Activated CD8-positive, alpha-beta memory T cell treated with anti-CD3 and anti-CD28 coated beads, Interleukin-2, amount 50 U/mL, for 1 hour (primary cell): ENCODE data around the gene KCNQ5.

ENCODE experiments used
- DNase-seq: peaks from one replicate; pipeline ENCODE4 v3.0.0-alpha.2; 2020; ENCODE audit errors: extremely low read depth

Gene KCNQ5

GRCh38 chr6:72999995-73000394, 378.1 kb downstream of the KCNQ5 start:
- DNase-seq: no peak

- no peak for DNase-seq
These were observed 378.6 kb downstream of the KCNQ5 start for GRCh38 chr6:73000460-73000859.

GRCh38 chr6:73002588-73002987, 380.7 kb downstream of the KCNQ5 start:
- no peak for DNase-seq

GRCh38 chr6:73003302-73003701, 381.4 kb downstream of the KCNQ5 start:
- DNase-seq: no peak

GRCh38 chr6:73004231-73004630, 382.4 kb downstream of the KCNQ5 start:
- no peak for DNase-seq

GRCh38 chr6:73004861-73005260, 383.0 kb downstream of the KCNQ5 start:
- no peak for DNase-seq

- no peak for DNase-seq
These were observed 384.3 kb downstream of the KCNQ5 start for GRCh38 chr6:73006146-73006545.

GRCh38 chr6:73011945-73012344, 390.1 kb downstream of the KCNQ5 start:
- DNase-seq: no peak

- DNase-seq: no peak
These were observed 395.6 kb downstream of the KCNQ5 start for GRCh38 chr6:73017476-73017875.

GRCh38 chr6:73024598-73024997, 402.7 kb downstream of the KCNQ5 start:
- no peak for DNase-seq

- no peak for DNase-seq
These were observed 405.8 kb downstream of the KCNQ5 start for GRCh38 chr6:73027691-73028090.

- no peak for DNase-seq
These were observed 406.4 kb downstream of the KCNQ5 start for GRCh38 chr6:73028124-73028766.

- no peak for DNase-seq
These were observed 407.1 kb downstream of the KCNQ5 start for GRCh38 chr6:73028893-73029450.

- DNase-seq: no peak
These were observed 408.4 kb downstream of the KCNQ5 start for GRCh38 chr6:73030257-73030656.

- no peak for DNase-seq
These were observed 409.2 kb downstream of the KCNQ5 start for GRCh38 chr6:73030791-73031782.

GRCh38 chr6:73032586-73032985, 410.7 kb downstream of the KCNQ5 start:
- no peak for DNase-seq

GRCh38 chr6:73036689-73037088, 414.8 kb downstream of the KCNQ5 start:
- no peak for DNase-seq

- no peak for DNase-seq
These were observed 419.2 kb downstream of the KCNQ5 start for GRCh38 chr6:73041051-73041450.

GRCh38 chr6:73042892-73043291, 421.0 kb downstream of the KCNQ5 start:
- DNase-seq: no peak

- DNase-seq: no peak
These were observed 421.6 kb downstream of the KCNQ5 start for GRCh38 chr6:73043446-73043845.

GRCh38 chr6:73045609-73046008, 423.7 kb downstream of the KCNQ5 start:
- no peak for DNase-seq

- no peak for DNase-seq
These were observed 425.9 kb downstream of the KCNQ5 start for GRCh38 chr6:73047801-73048200.
